22Rv1 (cell line): ENCODE data around the gene MYCBP.
"Not testable (repeated sequence)": the region's sequence is repeated elsewhere in the genome, so short reads cannot be mapped to it uniquely, and the experiment has no call there.

Experiments used
- H3K27ac ChIP-seq: fragments of 450-650 bp; 2 replicates; pipeline ENCODE4 v1.5.1; 2017
- ZFX ChIP-seq: fragments of 450-650 bp; IDR thresholded peaks from 2 replicates; pipeline ENCODE4 v1.6.1; 2017; ENCODE audit warnings: antibody characterized with exemption, borderline replicate concordance
- TF ChIP-seq, protein P1 (sequence below): fragments of 450-650 bp; IDR thresholded peaks from 2 replicates; pipeline ENCODE4 v1.5.1; 2017; ENCODE audit warnings: mild to moderate bottlenecking

The MYCBP gene

DNA sequence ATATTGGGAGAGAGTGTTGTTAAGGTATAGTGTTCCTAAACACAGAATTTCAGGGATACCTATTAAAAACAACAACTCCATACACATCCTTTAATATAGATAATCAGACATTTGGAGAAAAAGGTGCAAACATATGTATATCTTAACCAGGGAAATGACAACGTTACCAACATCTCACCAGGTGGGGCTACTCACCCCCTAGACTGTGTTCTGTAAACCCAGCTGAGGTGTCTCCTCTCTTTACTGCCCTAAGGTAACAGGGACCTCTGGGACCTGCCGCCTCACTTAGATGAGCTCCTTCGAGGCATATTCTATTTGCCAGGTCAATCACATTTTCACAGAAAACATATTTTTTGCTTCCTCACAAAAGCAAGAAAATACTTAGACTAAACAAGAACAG, 26.9 kb downstream of the MYCBP start:
- no peak for TF ChIP-seq ZFX
- H3K27ac ChIP-seq = no peak overlapping the region

DNA sequence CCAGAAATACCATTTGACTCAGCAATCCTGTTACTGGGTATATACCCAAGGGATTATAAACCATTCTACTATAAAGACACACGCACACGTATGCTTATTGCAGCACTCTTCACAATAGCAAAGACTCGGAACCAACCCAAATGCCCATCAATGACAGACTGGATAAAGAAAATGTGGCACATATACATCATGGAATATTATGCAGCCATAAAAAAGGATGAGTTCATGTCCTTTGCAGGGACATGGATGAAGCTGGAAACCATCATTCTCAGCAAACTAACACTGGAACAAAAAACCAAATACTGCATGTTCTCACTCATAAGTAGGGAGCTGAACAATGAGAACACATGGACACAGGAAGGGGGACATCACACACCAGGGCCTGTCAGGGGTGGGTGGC, 28.1 kb downstream of the MYCBP start:
- not testable (repeated sequence) for H3K27ac ChIP-seq

DNA sequence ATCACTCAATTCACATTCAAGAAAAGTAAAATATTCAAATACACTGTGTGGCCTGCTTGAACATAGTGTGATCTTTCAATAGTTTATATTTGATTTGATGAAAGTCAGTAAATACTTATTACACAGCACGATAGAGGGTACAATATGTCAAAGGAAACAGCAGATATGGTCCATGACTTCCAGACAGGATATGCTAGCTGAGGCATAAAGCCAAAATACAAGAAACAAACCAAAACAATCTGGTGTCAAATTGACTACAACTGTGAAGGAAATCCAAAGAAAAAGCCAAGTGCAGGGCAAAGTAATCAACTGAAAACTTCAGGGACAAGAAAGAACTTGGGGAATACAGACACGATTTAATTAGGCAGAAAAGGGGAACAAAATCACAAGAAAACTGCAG, 32.9 kb downstream of the MYCBP start:
- no peak overlapping the region for H3K27ac ChIP-seq
- no peak for TF ChIP-seq ZFX
- TF ChIP-seq, protein P1, sequence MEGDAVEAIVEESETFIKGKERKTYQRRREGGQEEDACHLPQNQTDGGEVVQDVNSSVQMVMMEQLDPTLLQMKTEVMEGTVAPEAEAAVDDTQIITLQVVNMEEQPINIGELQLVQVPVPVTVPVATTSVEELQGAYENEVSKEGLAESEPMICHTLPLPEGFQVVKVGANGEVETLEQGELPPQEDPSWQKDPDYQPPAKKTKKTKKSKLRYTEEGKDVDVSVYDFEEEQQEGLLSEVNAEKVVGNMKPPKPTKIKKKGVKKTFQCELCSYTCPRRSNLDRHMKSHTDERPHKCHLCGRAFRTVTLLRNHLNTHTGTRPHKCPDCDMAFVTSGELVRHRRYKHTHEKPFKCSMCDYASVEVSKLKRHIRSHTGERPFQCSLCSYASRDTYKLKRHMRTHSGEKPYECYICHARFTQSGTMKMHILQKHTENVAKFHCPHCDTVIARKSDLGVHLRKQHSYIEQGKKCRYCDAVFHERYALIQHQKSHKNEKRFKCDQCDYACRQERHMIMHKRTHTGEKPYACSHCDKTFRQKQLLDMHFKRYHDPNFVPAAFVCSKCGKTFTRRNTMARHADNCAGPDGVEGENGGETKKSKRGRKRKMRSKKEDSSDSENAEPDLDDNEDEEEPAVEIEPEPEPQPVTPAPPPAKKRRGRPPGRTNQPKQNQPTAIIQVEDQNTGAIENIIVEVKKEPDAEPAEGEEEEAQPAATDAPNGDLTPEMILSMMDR = no peak

DNA sequence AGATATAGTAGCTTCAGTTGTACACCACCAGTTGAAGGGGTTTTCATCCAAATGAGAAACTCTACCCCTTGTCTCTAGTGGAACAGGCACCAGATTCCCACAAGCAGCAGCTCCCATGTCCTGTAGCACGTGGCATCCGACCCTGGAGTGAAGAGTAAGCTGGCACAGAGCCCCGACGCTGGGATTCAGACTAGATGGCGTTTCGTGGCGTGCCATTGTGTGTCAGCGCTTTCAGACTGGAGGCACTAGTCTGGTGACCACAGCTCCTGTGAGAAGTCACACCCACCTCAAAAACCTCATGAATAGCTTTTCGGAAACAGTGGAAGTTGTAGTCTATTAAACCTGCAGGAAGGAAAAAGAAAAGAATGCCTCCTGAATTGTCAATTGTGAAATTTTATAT, 33.8 kb downstream of the MYCBP start:
- no peak overlapping the region for H3K27ac ChIP-seq
- TF ChIP-seq, protein P1 = no peak
- TF ChIP-seq ZFX = no peak

DNA sequence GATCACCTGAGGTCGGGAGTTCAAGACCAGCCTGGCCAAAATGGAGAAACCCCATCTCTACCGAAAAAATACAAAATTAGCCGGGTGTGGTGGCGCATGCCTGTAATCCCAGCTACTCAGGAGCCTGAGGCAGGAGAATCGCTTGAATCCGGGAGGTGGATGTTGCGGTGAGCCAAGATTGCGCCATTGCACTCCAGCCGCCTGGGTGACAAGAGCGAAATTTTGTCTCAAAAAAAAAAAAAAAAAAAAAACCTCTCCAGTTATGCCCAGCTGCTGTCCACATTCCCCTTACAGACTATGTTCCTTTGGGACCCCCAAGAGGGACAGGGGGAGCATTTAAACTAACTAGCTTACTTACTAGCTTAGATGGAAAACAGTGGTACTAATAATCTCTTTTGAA, 36.8 kb downstream of the MYCBP start:
- H3K27ac ChIP-seq = not testable (repeated sequence)

DNA sequence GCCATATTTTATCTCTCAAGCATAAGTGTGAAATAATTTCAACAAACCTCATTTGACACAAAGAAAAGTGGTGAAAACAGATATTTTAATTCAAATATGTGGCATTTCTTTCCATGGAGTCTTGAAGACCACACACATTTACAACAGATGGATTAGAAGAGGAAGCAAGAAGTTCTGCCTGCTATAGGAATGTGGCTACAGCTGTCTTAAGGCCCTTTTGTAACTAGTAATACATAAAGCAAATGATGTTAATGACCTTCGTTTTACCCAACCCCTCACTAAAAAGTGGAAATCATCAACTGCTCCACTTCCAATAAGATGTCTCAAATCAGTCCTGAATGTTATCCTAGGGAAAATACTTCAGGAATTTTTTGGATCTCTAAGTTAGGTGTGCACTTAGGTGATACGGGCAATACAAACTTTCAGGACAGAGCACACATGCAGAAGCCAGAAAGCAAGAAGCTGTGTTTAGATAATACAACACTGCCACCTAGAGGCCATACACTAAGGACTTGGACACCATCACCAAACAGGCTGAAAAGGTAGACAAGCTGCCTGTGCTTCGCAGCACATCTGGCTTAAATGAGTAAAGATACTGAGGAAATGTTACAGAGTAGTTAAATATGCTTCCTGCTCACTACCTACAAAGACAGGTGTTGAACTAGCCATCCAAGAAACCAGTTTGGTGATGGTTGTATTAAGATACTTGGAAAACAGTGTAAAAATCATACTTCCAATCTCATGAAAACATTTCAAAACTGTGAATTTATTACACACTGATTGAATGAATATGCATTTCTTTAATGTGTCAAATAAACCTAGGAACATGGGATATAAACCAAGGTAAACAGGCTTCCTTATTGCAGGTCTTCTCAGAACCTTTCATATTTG, 38.0 kb downstream of the MYCBP start:
- no peak overlapping the region for H3K27ac ChIP-seq
- TF ChIP-seq ZFX = no peak
- TF ChIP-seq, protein P1 = peak; percentile 80

DNA sequence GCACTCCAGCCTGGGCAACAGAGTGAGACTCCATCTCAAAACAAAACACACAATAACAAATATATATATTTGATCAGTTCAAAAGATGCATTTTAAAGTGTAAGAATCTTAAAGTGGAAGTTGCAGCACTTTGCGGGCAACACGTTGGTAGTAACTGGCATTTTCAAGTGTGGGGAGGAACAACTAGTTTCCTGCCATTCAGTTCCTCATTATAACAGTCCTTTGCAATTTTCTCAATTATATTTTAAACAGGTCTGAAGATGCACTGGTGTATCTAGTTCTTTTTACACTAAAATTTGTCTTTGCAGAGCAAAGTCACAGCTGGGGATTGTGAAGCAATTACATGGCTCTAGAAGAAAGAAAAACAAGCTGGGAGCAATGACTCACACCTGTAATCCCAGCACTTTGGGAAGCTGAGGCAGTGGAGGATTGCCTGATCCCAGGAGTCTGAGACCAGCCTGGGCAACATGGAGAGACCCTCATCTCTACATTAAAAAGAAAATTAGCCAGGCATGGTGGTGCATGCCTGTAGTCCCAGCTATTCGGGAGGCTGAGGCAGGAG, 38.8 kb downstream of the MYCBP start:
- no peak overlapping the region for H3K27ac ChIP-seq
- no peak for TF ChIP-seq ZFX
- TF ChIP-seq, protein P1 = no peak

DNA sequence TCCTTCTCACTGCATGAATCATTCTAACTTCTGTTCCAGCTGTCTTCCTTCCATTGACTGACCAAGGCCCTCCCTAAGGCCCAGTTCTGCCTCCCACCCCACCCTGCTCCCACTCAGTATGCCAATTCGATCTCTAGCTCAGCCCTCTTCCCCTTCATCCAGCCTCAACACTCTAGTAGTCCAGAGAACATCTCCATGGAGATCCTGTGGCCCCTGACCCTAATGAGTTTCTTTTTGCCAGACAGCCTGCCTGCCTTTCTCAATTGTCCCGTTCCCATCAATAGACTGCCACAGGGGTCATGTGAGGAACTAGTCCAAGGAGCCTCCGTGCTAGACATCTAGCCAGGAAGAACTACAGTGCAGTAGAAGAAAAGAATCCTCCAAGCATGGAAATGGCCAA, 40.0 kb downstream of the MYCBP start:
- TF ChIP-seq ZFX = no peak
- TF ChIP-seq, protein P1 = no peak
- H3K27ac ChIP-seq = no peak overlapping the region

DNA sequence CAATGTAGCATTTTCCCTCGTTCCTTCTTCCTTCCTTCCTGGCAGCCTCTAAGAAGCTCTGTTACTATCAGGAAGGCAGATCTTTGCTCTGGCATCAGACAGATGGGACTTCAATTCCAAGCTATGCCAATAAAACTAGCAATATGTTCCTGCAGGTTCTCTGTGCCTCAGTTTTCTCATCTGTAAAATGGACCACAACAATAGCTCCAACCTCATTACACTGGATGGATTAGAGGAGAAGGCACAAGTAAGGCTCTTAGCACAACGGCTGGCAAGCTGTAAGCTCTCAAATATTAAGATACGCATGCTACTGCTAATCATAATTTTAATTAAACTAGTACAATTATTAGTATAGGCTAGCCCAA, 40.8 kb downstream of the MYCBP start:
- TF ChIP-seq, protein P1 = no peak
- no peak for TF ChIP-seq ZFX
- no peak overlapping the region for H3K27ac ChIP-seq
